ACHN (cell line): Measurements from ENCODE around the gene GH2.
"Not testable (repeated sequence)": the region's sequence is repeated elsewhere in the genome, so short reads cannot be mapped to it uniquely, and the experiment has no call there.

Experiments
- DNase-seq: peaks from one replicate; pipeline ENCODE4 v3.0.0-alpha.2; 2015
- in situ Hi-C: cut with HindIII; loops from 2 replicates; pipeline ENCODE4 v1.10.0; 2017; ENCODE audit warnings: low sequenced_read_pairs, low pct_ligation_motif_present, low pct_unique_long_range_greater_than_20kb

GH2 gene

DNA sequence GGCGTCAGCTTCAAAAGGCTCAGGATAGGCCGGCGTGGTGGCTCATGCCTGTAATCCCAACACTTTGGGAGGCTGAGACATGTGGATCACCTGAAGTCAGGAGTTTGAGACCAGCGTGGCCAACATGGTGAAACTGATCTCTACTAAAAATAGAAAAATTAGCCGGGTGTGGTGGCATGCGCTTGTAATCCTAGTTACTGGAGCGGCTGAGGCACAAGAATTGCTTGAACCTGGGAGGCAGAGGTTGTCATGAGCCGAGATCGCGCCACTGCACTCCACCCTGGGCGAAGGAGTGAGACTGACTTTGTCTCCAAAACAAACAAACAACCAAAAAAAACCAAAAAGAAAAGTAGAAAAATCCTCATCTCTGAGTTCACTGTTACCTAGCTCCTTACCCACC, 3.4 kb upstream of the GH2 start:
- in situ Hi-C loops, DNase-seq: not testable (repeated sequence)

DNA sequence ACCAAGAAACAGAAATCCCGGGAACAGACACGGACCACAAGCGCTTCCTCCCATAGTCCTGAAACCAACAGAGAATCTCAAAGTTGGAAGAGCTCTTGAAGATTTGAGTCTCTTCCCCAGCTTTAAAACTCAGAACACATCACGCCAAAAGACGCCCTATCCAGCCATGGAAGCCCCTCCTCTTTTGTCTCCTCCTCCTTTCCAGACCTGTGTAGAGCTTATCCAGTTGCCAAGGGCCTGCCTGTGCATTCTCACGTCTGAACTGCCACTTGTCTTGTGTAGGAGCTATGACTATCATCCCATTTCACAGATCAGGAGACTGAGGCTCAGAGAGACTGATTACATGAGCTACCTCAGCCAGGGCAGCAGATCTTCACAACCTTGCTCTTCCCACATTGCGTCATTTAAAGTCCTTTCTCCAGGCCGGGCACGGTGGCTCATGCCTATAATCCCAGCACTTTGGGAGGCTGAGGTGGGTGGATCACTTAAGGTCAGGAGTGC, 932 bp upstream of the GH2 start:
- DNase-seq, in situ Hi-C loops: not testable (repeated sequence)

DNA sequence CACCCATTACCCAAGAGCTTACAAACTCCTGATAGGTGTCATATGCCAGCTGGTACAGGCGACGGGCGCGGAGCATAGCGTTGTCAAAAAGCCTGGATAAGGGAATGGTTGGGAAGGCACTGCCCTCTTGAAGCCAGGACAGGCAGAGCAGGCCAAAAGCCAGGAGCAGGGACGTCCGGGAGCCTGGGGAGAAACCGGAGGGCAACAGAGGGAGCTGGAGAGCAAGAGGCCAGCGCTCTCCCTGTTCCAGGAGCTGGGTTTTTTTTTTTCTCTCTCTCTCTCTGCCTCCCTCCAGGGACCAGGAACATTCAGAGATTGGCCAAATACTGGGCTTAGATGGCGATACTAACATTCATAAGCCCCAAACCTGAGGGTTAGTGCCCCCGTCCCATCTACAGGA, 407 bp downstream of the GH2 start:
- DNase-seq, in situ Hi-C loops: not testable (repeated sequence)

DNA sequence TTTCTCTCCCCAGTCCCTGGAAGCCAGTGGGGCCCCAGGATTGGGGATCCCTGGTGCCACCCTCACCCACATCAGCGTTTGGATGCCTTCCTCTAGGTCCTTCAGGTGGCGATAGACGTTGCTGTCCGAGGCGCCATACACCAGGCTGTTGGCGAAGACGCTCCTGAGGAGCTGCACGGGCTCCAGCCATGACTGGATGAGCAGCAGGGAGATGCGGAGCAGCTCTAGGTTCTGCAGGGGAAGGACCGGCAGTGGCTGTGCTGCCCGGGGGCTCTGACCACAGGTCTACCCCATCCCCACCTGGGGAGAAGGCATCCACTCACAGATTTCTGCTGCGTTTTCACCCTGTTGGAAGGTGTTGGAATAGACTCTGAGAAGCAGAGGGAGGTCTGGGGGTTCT, 1.0 kb downstream of the GH2 start:
- no peak for DNase-seq
- in situ Hi-C loops: no loop called here

DNA sequence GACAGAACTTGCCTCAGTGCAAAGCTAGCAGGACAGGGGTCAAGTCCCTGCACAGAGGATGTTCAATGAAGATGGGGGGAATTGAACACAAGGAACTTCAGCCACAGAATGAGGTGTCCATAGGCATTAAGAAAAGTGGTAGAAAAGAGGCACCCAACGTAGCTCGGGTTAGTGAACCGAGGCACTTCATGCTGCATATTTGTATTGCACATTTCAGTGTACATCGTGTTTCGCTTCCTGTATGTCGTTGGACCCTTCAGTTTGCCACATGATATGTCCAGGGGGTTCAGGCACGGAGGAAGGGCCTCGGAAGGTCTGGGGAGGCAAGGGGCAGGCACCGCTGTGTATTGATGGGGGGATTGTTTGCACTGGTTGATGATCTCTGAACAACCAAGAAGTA, 3.3 kb downstream of the GH2 start:
- DNase-seq, in situ Hi-C loops: not testable (repeated sequence)

DNA sequence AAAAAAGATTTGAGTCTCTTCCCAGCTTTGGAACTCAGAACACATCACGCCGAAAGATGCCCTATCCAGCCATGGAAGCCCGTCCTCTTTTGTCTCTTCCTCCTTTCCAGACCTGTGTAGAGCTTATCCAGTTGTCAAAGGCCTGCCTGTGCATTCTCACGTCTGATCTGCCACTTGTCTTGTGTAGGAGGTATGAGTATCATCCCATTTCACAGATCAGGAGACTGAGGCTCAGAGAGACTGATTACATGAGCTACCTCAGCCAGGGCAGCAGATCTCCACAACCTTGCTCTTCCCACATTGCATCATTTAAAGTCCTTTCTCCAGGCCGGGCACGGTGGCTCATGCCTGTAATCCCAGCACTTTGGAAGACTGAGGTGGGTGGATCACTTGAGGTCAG, 7.1 kb downstream of the GH2 start:
- in situ Hi-C loops: not testable (repeated sequence)

DNA sequence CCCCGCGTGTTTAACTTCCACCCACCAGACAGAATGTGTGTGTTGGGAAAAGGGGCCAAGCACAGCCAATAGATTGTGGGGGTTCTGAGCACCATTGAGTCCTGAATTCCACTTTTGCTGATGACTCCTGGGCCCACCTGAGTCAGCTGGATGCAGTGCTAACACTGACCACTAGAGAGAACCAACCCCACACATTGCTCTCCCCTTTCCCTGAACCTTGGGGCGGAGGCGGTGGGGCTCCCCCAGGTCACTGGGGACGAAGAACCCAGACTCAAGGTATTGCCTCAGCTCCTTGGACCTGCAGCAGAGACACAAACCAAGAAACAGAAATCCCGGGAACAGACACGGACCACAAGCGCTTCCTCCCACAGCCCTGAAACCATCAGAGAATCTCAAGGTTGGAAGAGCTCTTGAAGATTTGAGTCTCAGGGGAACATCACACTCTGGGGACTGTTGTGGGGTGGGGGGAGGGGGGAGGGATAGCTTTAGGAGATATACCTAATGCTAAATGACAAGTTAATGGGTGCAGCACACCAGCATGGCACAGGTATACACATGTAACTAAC, 7.6 kb downstream of the GH2 start:
- in situ Hi-C loops, DNase-seq: not testable (repeated sequence)

More for the DNA sequence above, 7.1 kb downstream of the GH2 start:
- DNase-seq: not testable (repeated sequence)

DNA sequence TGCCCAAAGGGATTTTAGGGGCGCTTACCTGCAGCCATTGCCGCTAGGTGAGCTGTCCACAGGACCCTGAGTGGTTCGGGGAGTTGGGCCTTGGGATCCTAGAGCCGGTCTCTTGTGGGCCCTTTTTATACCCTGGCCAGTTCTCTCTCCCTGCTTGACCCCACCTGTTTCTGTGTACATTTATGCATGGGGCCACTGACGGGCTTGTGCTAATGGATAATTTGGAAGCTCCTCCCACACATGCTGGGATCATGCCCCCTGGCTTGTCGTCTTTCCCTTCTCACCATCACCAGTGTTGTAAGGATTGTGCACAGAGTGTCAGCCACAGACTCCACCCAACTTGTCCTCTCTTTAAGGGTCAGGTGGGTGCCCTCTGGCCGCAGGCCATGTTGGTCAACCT, 8.2 kb downstream of the GH2 start, which contains the start of gene CSH2:
Gene CSH2, minus strand, starts transcription at position 101 of the 400 bp plus-strand sequence. Its CDS starts 63 bp downstream, at position 38.
- in situ Hi-C loops: not testable (repeated sequence)

DNA sequence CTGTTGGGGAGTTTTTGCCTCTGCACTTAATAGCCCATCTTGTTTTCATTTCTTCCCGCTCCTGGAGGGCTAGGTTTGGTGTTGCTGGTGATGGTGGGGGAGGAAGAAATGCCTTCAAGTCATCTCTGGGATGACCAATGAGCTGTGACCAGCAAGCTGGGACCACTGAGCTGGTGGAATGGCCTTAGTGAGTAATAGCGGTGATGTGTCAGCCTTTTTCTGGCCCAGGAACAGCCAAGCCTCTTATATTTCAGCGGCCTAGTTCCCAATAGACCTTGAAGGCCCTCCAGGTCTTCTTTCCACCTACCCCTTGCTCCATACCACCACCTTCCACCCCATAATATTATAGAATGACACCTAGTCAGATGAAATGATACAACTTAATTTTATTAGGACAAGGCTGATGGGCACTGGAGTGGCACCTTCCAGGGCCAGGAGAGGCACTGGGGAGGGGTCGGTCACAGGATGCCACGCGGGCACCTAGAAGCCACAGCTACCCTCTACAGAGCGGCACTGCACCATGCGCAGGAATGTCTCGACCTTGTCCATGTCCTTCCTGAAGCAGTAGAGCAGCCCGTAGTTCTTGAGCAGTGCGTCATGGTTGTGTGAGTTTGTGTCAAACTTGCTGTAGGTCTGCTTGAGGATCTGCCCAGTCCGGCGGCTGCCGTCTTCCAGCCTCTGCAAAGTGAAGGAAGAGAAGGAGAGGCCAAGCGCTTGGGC, 9.9 kb downstream of the GH2 start:
- peak; percentile 69 for DNase-seq
- in situ Hi-C loops: not testable (repeated sequence)

More for the DNA sequence above, 8.2 kb downstream of the GH2 start, which contains the start of gene CSH2:
- DNase-seq: not testable (repeated sequence)

DNA sequence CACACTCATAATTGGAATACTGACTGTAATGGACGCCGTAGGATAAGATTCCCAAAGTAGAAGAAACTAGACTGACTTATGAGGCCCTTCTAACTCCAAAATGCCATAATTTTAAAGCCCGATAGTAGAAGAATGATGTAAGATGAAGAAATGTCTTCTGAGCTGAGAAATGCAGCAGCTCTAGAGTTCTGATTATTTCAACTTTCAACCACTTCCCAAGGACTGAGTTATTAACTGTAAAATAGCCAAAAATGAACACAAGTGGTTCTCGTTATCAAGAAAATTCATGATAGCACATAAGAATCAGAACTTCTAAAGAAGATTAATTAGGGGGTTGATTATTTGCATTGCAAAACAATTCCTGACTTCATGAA, 11.5 kb downstream of the GH2 start:
- DNase-seq, in situ Hi-C loops: not testable (repeated sequence)

DNA sequence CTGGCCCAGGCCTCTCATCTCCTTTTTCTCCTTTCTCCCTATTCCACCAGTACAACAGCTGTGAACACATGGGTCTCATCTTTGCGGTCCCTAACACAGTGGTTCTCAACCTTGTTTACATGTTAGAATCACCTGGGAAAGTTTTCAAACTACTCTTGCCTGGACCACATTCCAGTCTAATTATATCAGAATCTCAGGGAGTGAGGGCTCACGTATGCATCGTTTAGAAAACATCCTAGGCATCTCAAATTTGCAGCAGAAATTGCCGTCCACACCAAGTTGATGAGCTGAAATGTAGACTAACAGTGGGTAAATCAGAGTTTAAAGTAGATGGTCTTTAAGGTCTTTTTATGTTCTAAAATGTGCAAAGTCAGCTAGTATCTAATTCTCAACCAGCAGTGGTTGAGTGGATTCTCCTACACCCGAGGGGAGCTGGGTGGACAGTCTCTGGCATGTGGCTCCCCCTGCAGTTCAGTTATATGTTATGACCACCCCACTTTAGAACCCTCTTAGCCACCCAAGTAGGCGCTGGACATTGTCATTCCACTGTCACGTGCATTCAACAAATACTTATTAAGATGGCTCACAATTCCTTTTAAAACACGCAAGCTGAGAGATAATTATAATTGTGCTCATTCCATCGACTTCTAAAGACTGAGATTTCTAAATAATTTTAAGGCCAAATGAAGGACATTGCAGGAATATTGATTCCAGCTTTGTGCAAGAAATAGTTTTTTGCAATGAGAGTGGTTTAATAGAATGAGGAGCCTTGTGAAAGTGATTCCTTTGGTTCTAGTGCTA, 12.1 kb downstream of the GH2 start:
- peak; percentile 36 for DNase-seq
- in situ Hi-C loops: not testable (repeated sequence)

DNA sequence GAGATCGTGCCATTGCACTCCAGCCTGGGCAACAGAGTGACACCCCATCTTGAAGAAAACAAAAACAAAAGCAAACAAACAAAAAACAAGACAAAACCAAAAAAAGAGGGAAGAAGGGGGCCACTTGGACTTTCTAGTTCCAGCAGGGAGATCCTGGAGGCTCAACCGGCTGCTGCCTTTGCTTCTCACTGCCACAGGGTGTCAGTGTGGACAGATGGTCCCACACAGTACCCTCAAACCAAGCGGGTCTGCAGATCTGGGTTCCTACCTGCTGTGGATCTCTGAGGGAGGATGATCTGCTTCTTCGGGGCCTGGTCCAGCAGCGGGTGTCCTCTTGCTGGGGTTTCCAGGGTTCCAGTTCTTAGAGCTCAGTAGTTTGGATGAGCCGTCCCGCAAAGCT, 15.1 kb downstream of the GH2 start:
- DNase-seq, in situ Hi-C loops: not testable (repeated sequence)

DNA sequence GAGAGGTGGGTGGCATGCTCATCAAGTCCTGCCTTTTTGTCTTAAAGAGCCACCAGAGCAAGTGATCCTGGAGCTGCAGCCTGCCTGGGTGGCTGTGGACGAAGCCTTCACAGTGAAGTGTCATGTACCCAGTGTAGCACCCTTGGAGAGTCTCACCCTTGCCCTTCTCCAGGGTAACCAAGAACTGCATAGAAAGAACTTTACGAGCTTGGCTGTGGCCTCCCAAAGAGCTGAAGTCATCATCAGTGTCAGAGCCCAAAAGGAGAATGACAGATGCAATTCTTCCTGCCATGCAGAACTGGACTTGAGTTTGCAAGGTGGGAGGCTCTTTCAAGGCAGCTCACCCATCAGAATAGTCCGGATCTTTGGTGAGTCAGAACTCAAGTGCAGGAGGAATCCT, 22.5 kb downstream of the GH2 start:
- in situ Hi-C loops: no loop called here
- no peak for DNase-seq

DNA sequence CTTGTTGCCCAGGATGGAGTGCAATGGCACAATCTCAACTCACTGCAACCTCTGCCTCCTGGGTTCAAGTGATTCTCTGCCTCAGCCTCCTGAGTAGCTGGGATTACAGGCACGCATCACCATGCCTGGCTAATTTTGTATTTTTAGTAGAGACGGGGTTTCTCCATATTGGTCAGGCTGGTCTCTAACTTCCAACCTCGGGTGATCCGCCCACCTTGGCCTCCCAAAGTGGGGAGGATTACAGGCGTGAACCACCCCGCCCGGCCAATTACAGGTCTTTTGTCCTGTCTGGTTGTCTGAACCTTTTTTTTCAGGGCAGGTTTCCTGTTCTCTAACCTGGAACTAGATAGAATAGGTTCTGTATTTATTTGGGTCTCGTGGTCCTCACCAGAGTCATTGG, 25.3 kb downstream of the GH2 start:
- DNase-seq, in situ Hi-C loops: not testable (repeated sequence)

DNA sequence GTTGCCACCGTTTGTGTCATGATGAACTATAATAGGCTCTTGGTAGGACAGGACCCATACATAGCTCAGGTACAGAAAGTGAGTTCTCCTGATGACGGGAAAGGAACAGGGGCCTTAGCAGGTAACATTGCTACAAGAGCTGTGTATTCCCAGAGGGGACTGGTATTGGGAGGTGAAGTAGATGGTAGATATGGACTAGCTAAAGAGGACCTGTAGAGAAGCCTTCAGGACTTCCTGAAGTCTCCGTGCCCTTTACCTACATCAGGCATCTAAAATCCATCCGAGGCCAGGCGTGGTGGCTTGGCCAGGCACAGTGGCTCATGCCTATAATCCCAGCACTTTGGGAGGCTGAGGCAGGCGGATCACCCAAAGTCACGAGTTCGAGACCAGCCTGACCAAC, 26.6 kb downstream of the GH2 start:
- in situ Hi-C loops: no loop called here
- DNase-seq: no peak

DNA sequence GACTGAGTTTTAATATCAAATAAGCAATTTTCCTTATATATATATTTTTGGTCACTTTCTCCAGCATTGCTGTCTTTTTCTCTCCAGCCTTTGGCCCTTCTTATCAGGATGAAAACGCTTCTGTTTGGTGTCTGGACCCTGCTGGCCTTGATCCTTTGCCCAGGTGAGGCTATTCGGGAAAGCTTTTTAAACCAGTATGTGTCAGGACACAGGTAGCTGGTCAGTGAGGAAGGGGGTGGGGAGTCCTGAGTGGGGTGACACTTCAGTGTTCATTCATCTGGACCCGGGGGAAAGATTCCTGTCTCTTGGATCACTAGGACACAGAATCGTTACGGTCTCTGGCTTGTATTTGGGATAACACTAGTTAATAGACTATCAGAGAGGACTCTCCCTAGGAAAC, 27.0 kb downstream of the GH2 start:
- in situ Hi-C loops: no loop called here
- no peak for DNase-seq

DNA sequence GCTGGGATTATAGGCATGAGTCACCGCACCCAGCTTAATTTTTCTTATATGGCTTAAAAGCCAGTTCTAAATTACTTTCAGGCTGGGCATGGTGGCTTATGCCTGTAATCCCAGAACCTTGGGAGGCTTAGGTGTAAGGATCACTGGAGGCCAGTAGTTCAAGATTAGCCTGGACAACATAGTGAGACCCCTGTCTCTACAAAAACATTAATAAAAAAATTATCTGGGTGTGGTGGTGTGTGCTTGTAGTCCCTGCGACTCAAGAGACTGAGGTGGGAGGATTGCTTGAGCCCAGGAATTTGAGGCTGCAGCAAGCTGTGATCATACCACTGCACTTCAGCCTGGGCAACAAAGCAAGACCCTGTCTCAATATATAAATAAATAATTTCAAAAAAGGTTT, 28.5 kb downstream of the GH2 start:
- in situ Hi-C loops: no loop called here
- DNase-seq: no peak

DNA sequence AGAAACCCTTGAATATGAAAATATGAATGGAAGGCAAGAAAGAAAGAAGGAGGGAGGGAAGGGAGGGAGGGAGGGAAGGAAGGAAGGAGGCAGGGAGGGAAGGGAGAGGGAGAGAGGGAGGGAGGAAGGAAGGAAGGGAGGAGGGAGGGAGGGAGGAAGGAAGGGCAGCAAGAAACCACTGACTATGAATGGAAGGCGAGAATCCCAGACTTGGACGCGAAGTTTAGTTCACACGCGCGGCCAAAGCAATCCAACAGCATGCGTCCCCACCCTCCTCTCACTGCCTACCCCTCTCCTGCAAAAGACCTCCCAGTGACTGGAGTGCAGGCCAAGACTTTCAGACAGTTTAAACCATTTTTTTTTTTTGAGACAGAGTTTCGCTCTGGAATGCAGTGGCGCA, 31.3 kb downstream of the GH2 start:
- no peak for DNase-seq
- in situ Hi-C loops: no loop called here
